SK-N-SH treated with all-trans-retinoic acid at 6 μM for 48 hours (cell line): ENCODE results near the gene RTN4R.
"Not testable (repeated sequence)": the region's sequence is repeated elsewhere in the genome, so short reads cannot be mapped to it uniquely, and the experiment has no call there.

ENCODE experiments used
- ATAC-seq: fragments of 200-7000 bp; cut with Tn5 transposase; 3 replicates; pipeline ENCODE4 v1.9.1; 2020; ENCODE audit warnings: mild to moderate bottlenecking, moderate library complexity
- ARNTL ChIP-seq: fragments of 450-650 bp; formaldehyde crosslinking; IDR thresholded peaks from 2 replicates; pipeline ENCODE4 v1.5.0; 2020; ENCODE audit warnings: low read depth, mild to moderate bottlenecking, moderate library complexity, borderline replicate concordance
- BACH2 ChIP-seq: fragments of 250-450 bp; sonication (Bioruptor Pico); IDR thresholded peaks from 2 replicates; pipeline ENCODE4 v1.9.0; 2021; ENCODE audit warnings: mild to moderate bottlenecking, borderline replicate concordance
- CREB5 ChIP-seq: fragments of 250-450 bp; sonication (Bioruptor Pico); IDR thresholded peaks from 2 replicates; pipeline ENCODE4 v1.5.1; 2020; ENCODE audit warnings: low read depth, mild to moderate bottlenecking, moderate library complexity
- CSDC2 ChIP-seq: fragments of 250-450 bp; sonication (Bioruptor Pico); IDR thresholded peaks from 2 replicates; pipeline ENCODE4 v1.5.0; 2020; ENCODE audit warnings: mild to moderate bottlenecking, moderate library complexity
- CSRNP3 ChIP-seq: fragments of 250-450 bp; sonication (Bioruptor Pico); IDR thresholded peaks from 2 replicates; pipeline ENCODE4 v1.5.1; 2021; ENCODE audit warnings: mild to moderate bottlenecking, moderate library complexity
- ESRRG ChIP-seq: fragments of 250-450 bp; sonication (Bioruptor Pico); IDR thresholded peaks from 2 replicates; pipeline ENCODE4 v1.6.1; 2021; ENCODE audit warnings: mild to moderate bottlenecking
- ISL1 ChIP-seq: fragments of 250-450 bp; sonication (Bioruptor Pico); IDR thresholded peaks from 2 replicates; pipeline ENCODE4 v2.1.2; 2022; ENCODE audit warnings: mild to moderate bottlenecking, moderate library complexity
- PATZ1 ChIP-seq: fragments of 250-450 bp; sonication (Bioruptor Pico); IDR thresholded peaks from 2 replicates; pipeline ENCODE4 v1.8.0; 2020; ENCODE audit warnings: mild to moderate bottlenecking, moderate library complexity, borderline replicate concordance
- POU6F1 ChIP-seq: fragments of 250-450 bp; sonication (Bioruptor Pico); IDR thresholded peaks from 2 replicates; pipeline ENCODE4 v1.8.0; 2021; ENCODE audit warnings: low read depth, mild to moderate bottlenecking, moderate library complexity, borderline replicate concordance
- PPARA ChIP-seq: fragments of 250-450 bp; sonication (Bioruptor Pico); IDR thresholded peaks from 2 replicates; pipeline ENCODE4 v1.5.0; 2020; ENCODE audit warnings: mild to moderate bottlenecking, borderline replicate concordance
- RARB ChIP-seq: fragments of 250-450 bp; sonication (Bioruptor Pico); IDR thresholded peaks from 2 replicates; pipeline ENCODE4 v1.8.0; 2021; ENCODE audit warnings: mild to moderate bottlenecking, moderate library complexity
- SNAI2 ChIP-seq: fragments of 250-450 bp; sonication (Bioruptor Pico); IDR thresholded peaks from 2 replicates; pipeline ENCODE4 v1.5.0; 2020; ENCODE audit warnings: mild to moderate bottlenecking, moderate library complexity
- TOX ChIP-seq: fragments of 250-450 bp; sonication (Bioruptor Pico); IDR thresholded peaks from 2 replicates; pipeline ENCODE4 v1.8.0; 2021; ENCODE audit warnings: mild to moderate bottlenecking, moderate library complexity, borderline replicate concordance
- TSHZ2 ChIP-seq: fragments of 250-450 bp; sonication (Bioruptor Pico); IDR thresholded peaks from 2 replicates; pipeline ENCODE4 v1.5.0; 2020; ENCODE audit warnings: mild to moderate bottlenecking, moderate library complexity
- ZFP3 ChIP-seq: fragments of 250-450 bp; sonication (Bioruptor Pico); IDR thresholded peaks from 2 replicates; pipeline ENCODE4 v1.5.0; 2020; ENCODE audit warnings: mild to moderate bottlenecking, moderate library complexity
- ZNF565 ChIP-seq: fragments of 450-650 bp; formaldehyde crosslinking; conservative IDR thresholded peaks from 2 replicates; pipeline ENCODE4 v1.5.0; 2020; ENCODE audit warnings: low read depth, mild to moderate bottlenecking, moderate library complexity

Gene RTN4R

GRCh38 chr22:20316217-20316843, 48.2 kb upstream of the RTN4R start:
- TF ChIP-seq SNAI2 (CRISPR knock-in tag), result no peak
- TF ChIP-seq ZFP3 (CRISPR knock-in tag), result no peak
- TF ChIP-seq TSHZ2, result no peak
- no peak for TF ChIP-seq CSRNP3 (CRISPR knock-in tag)
- TF ChIP-seq ESRRG (CRISPR knock-in tag), result no peak
- no peak for TF ChIP-seq ZNF565 (CRISPR knock-in tag)
- no peak for TF ChIP-seq POU6F1 (CRISPR knock-in tag)
- TF ChIP-seq RARB, result no peak
- TF ChIP-seq CSDC2 (CRISPR knock-in tag), result no peak
- TF ChIP-seq ARNTL, result no peak
- TF ChIP-seq TOX (CRISPR knock-in tag), result no peak
- TF ChIP-seq BACH2, result no peak
- TF ChIP-seq ISL1 (CRISPR knock-in tag), result no peak
- no peak for TF ChIP-seq PATZ1
- TF ChIP-seq PPARA (CRISPR knock-in tag), result no peak
- no peak for TF ChIP-seq CREB5 (CRISPR knock-in tag)
- no peak for ATAC-seq

GRCh38 chr22:20315337-20316216, 47.5 kb upstream of the RTN4R start:
- TF ChIP-seq ISL1 (CRISPR knock-in tag) (no peak), CSRNP3 (CRISPR knock-in tag) (no peak)
- no peak for ATAC-seq

GRCh38 chr22:20314741-20315336, 46.7 kb upstream of the RTN4R start:
- ATAC-seq, result not testable (repeated sequence)

GRCh38 chr22:20314206-20314605, 46.1 kb upstream of the RTN4R start:
- not testable (repeated sequence) for ATAC-seq

GRCh38 chr22:20313306-20314077, 45.4 kb upstream of the RTN4R start:
- ATAC-seq, result peak; percentile 66
